Gastroesophageal sphincter (tissue), 3 donors: Measurements from ENCODE around the gene GIMAP7.

Experiments
- CTCF ChIP-seq, 4 experiments: fragments of 200-600 bp in 2 of 4; fragments of 450-650 bp in 2 of 4; sonication (generic) in 1 of 4; IDR thresholded peaks; one replicate each; pipeline ENCODE4 v1.5.1; 2017 to 2019; ENCODE audit warnings: antibody characterized with exemption in 4 of 4, mild to moderate bottlenecking in 2 of 4, moderate library complexity in 2 of 4
- POLR2AphosphoS5 ChIP-seq: sonication (generic); formaldehyde crosslinking; IDR thresholded peaks from one replicate; pipeline ENCODE4 v1.6.1; 2017; ENCODE audit warnings: antibody characterized with exemption

GRCh38 chr7:150513758-150514157 lies 914 bp upstream of the GIMAP7 start:
- TF ChIP-seq CTCF (IDR thresholded peaks at IDR 0.05) (no peak), POLR2AphosphoS5 (no peak)
